HL-60 (cell line): ENCODE measurements around the gene FOXL2NB.

ENCODE experiments used
- CTCF ChIP-seq: IDR thresholded peaks from one replicate; pipeline ENCODE4 v1.5.1; 2011; ENCODE audit warnings: low read length, control low read depth, inconsistent platforms; ENCODE audit not compliant: insufficient read depth
- REST ChIP-seq: IDR thresholded peaks from 2 replicates; pipeline ENCODE4 v1.6.1; 2012; ENCODE audit warnings: low read depth; ENCODE audit not compliant: insufficient replicate concordance

- TF ChIP-seq CTCF = no peak
- no peak for TF ChIP-seq REST
Measured at GRCh38 chr3:138950701-138951100, 3.7 kb downstream of the FOXL2NB start.
